ENCODE measurements around the gene SLC49A3. TPM values are rescaled to one million over a fixed set of nuclear protein-coding genes. Genes with fewer than 3 reads are reported as not detected.

Gene SLC49A3
- total RNA-seq, 1 experiment from 2014 or later, result 8.1 TPM

- no peak for DNase-seq
- H3K4me1 ChIP-seq (replicated peaks; ENCODE audit: insufficient read depth), result no peaks in the 10 kb centered on the region
- intact Hi-C loops (cut with micrococcal nuclease; ENCODE audit: unreplicated experiment), result no loop called here
- ChIA-PET CTCF (no interaction called here), POLR2A (ENCODE audit: unreplicated experiment) (interaction anchor here (0.5 kb wide), 1 partner anchor 27 kb away, joined by 5 read pairs; no protein-coding TSS in a partner anchor)
- no peaks in the 10 kb centered on the region for H4K20me1 ChIP-seq (ENCODE audit: insufficient read depth)
- peaks cover 37% of the 10 kb centered on the region for H3K27me3 ChIP-seq (ENCODE audit: insufficient read depth, low read depth)
- H3F3A ChIP-seq (ENCODE audit: insufficient read depth, low read depth), result no peaks in the 10 kb centered on the region
- H3K36me3 ChIP-seq (ENCODE audit: low read depth), result no peaks in the 10 kb centered on the region
- BruUV-seq (replicated peaks), result no TSS peak
- no peak overlapping the region for H3K27ac ChIP-seq
- no peaks in the 10 kb centered on the region for H3K9me3 ChIP-seq (ENCODE audit: insufficient read depth, low read depth)
- no peaks in the 10 kb centered on the region for H3K9me2 ChIP-seq (ENCODE audit: insufficient read depth)
- H2AFZ ChIP-seq, result no peak overlapping the region
- TF ChIP-seq CTCF (conservative IDR thresholded peaks at IDR 0.05) (no peak), EZH2 (IDR thresholded peaks at IDR 0.05; ENCODE audit: low read depth) (no peak)
- H3K4me2 ChIP-seq, result no peak overlapping the region
- H3K79me2 ChIP-seq (ENCODE audit: low read depth), result no peaks in the 10 kb centered on the region
- H3K4me3 ChIP-seq, result no peak overlapping the region
These were observed 23.1 kb downstream of the SLC49A3 start for GRCh38 chr4:665751-666435.

GRCh38 chr4:665381-665750 lies 23.6 kb downstream of the SLC49A3 start:
- no peak overlapping the region for H3K4me3 ChIP-seq
- no peak for TF ChIP-seq CTCF (conservative IDR thresholded peaks at IDR 0.05)
- no peak for TF ChIP-seq EZH2 (IDR thresholded peaks at IDR 0.05; ENCODE audit: low read depth)
- H3K4me2 ChIP-seq, result no peak overlapping the region
- H3K4me1 ChIP-seq (replicated peaks; ENCODE audit: insufficient read depth), result no peaks in the 10 kb centered on the region
- H3F3A ChIP-seq (ENCODE audit: insufficient read depth, low read depth), result no peaks in the 10 kb centered on the region
- H3K27me3 ChIP-seq (ENCODE audit: insufficient read depth, low read depth), result peaks cover 37% of the 10 kb centered on the region
- POLR2A ChIA-PET (ENCODE audit: unreplicated experiment), result no interaction called here
- no peak for DNase-seq
- CTCF ChIA-PET, result no interaction called here
- H3K9me2 ChIP-seq (ENCODE audit: insufficient read depth), result no peaks in the 10 kb centered on the region
- BruUV-seq (replicated peaks), result no TSS peak
- H4K20me1 ChIP-seq (ENCODE audit: insufficient read depth), result no peaks in the 10 kb centered on the region
- H3K27ac ChIP-seq, result no peak overlapping the region
- H3K36me3 ChIP-seq (ENCODE audit: low read depth), result no peaks in the 10 kb centered on the region
- no peaks in the 10 kb centered on the region for H3K79me2 ChIP-seq (ENCODE audit: low read depth)
- H2AFZ ChIP-seq, result no peak overlapping the region
- no peaks in the 10 kb centered on the region for H3K9me3 ChIP-seq (ENCODE audit: insufficient read depth, low read depth)
- intact Hi-C loops (cut with micrococcal nuclease; ENCODE audit: unreplicated experiment), result no loop called here

GRCh38 chr4:664713-665231 lies 24.2 kb downstream of the SLC49A3 start:
- no peak overlapping the region for H2AFZ ChIP-seq
- ChIA-PET POLR2A (ENCODE audit: unreplicated experiment) (no interaction called here), CTCF (no interaction called here)
- no peaks in the 10 kb centered on the region for H3F3A ChIP-seq (ENCODE audit: insufficient read depth, low read depth)
- H3K4me3 ChIP-seq, result no peak overlapping the region
- DNase-seq, result no peak
- TF ChIP-seq CTCF (conservative IDR thresholded peaks at IDR 0.05), result no peak
- TF ChIP-seq EZH2 (IDR thresholded peaks at IDR 0.05; ENCODE audit: low read depth), result no peak
- H3K4me1 ChIP-seq (replicated peaks; ENCODE audit: insufficient read depth), result no peaks in the 10 kb centered on the region
- H3K9me2 ChIP-seq (ENCODE audit: insufficient read depth), result no peaks in the 10 kb centered on the region
- peaks cover 37% of the 10 kb centered on the region for H3K27me3 ChIP-seq (ENCODE audit: insufficient read depth, low read depth)
- no TSS peak for BruUV-seq (replicated peaks)
- intact Hi-C loops (cut with micrococcal nuclease; ENCODE audit: unreplicated experiment), result no loop called here
- H4K20me1 ChIP-seq (ENCODE audit: insufficient read depth), result no peaks in the 10 kb centered on the region
- H3K4me2 ChIP-seq, result no peak overlapping the region
- no peaks in the 10 kb centered on the region for H3K36me3 ChIP-seq (ENCODE audit: low read depth)
- no peaks in the 10 kb centered on the region for H3K9me3 ChIP-seq (ENCODE audit: insufficient read depth, low read depth)
- H3K27ac ChIP-seq, result no peak overlapping the region
- H3K79me2 ChIP-seq (ENCODE audit: low read depth), result no peaks in the 10 kb centered on the region

Measured in PC-9 (cell line).